Skin of body (tissue), 2 donors: ENCODE measurements around the gene KLHL24. TPM values are rescaled to one million over a fixed set of nuclear protein-coding genes. Genes with fewer than 3 reads are reported as not detected.
"Not testable (repeated sequence)": the region's sequence is repeated elsewhere in the genome, so short reads cannot be mapped to it uniquely, and the experiment has no call there.

Source experiments
- DNase-seq: peaks from one replicate; lab custom pipeline; 2025; lab: John Stamatoyannopoulos, UW
- total RNA-seq: library from RNA; depleted of rRNA; stranded (reverse); fragments of >200 nt; gene quantifications from one replicate; pipeline ENCODE4 v1.2.3, GENCODE V29; 2014

The KLHL24 gene
- total RNA-seq, 1 donor from 2014 or later, result 101 TPM

DNA sequence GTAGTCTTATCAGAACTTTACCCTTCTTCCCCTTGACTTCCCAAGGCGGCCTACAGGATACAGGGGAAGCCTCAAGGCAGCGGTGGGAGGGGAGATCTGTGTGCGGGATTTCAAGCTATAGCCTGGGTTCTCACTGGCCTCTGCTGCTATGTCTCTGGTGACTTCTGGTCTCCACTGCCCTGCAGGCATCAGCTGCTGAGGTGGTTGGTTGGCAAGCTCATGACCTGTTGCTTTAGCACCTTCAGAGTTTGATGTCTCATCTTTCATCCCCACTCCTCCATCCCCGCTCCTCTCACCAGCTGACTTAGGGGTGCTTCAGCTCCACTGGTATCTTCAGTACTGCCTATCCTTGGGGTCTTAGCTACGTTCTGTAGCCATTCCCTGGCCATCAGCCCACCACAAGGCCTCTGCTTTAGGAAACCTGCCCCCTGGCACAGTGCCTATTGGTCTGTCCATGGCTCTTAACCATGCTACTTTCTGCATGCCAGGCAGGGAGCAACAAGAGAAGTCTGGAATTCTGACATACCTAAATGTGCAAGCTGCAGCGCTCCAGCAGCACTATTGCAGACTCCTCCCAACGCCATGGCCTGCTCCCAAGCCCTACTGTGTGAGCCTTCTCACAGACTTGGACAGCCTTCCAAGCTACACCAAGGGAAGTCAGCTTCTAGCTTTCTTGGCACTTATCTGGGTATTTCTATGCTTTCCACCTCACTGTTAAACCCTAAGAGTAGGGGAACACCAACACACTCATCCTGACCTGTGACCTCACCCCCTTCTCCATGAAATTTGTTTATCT lies 60.3 kb downstream of the KLHL24 start:
- DNase-seq, result no peak

DNA sequence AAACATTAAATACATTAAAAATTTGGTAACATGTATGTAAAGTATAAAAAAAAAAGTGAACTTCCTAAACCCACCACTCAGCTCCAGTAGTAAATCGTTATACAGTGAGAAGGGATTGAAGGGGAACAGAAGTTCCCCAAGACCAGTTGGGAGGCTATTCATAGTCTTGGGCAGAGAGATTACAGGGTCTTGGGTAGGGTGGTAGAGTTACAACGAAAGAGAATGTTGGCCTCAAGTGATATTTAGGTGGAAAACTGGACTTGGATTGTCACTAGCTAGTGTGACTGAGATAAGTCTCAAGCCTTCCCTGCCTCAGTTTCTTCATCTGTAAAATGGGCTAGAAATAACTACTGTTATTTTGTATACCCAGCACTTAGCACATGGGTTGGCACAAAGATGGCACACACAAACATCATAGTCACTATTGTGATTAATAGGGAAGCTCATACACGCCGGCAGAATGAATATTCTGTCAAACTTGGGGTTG lies 61.7 kb downstream of the KLHL24 start:
- peak; percentile 44 for DNase-seq

DNA sequence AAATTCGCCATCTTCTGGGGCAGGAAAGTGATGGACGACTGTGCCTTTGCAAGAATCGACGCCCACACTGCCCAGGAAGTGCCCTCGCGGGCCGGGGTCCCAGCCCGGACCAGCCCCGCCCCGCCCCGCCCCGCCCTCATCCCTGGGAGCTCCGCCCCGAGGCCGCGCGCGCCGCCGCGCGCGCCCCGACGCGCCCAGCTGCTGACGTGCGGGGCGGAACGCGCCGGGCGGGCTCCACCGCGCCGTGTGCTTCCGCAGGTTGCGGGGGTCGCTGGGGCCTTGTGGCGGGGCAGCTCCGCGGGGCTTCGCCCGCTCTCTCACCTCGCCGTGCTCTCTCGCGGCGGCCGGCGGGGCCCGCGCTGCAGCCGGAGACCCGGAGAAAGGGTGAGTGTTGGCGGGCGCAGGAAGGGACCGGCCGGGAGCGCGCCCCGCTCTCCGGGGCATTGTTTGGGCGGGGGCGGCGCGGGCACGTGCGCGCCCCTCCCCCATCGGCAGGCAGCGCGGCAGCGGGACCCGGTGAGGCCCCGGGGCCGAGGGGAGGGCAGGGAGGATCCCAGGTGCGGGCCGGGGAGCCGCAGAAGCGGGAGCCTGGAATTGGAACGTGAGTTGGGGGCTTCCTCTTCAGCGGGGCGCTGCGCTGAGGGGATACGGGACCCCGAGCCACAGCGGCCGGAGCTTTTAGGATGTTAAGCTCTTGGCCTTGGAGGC lies 62.3 kb downstream of the KLHL24 start, which contains the start of gene YEATS2:
Gene YEATS2, plus strand, starts transcription at position 188 of the 708 bp plus-strand sequence. CDS start 17,366 bp downstream, outside the sequence.
- peak; percentile 44 for DNase-seq

DNA sequence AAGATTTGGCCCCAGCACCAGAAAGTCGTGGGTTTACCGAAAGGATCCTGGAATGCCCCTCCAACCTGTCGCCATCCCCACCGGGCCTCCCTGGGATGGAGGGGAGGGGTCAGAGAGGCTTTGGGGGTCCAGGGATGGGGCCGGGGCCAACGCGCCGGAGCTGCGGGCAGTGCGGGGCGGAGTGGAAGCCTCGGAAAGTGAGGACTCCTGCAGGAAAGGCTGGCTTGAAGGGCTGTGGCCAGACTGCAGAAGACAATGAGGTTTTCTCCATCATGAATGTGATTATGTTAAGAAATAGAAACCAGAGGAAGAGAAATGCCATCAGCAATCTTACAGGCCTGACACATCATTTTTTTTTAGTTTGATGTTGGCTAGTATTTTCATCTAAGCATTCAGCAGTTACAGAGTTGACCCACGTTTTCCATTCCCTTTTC lies 62.9 kb downstream of the KLHL24 start:
- DNase-seq, result no peak

DNA sequence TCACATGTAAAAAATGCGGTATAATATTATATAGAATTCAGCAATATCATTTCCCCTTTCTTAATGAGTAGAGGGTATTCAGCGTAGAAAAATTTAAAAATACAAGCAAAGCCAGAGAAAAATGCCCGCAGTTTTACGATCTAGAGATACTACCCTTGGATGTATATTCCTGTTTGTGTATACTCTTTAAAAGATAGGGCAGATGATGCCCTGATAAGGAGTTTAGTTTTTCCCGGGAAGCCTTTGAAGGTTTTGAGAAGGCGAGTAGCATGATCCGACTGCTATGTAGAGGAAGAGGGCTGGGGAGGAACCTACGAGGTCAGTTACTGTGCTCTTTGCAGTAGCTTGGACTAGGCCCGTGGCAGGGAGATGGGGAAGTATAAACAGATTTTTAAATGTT lies 63.3 kb downstream of the KLHL24 start:
- DNase-seq, result peak; percentile 3

DNA sequence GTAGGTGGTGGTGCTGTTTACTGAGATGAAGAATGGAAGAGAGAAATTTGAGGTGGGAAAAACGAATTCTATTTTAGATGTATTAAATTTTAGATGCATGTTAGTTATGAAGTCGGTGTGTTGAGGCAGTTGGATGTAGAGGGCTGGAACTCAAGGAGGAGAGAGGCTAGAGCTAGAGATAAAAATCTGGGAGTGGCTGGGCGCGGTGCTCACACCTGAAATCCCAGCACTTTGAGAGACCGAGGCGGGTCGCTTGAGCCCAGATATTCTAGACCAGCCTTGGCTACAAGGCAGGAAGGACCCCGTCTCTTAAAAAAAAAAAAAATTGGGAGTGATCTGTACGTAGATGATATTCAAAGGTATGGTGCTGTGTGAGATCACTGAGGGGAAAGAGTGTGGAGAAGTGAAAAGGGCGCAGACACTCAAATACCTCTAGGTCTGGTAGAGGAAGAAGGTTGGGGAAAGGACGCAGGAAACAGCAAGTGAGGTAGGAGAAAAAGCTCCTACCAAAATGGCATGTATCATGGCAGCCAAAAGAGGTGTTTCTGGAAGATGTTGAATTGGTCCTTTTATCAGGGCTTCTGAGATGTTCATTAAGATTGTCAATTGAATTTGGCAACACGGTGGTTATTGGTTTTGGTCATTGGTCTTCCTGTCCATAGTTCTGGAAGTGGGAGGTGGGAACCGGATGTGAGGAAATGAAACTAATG lies 64.0 kb downstream of the KLHL24 start:
- no peak for DNase-seq

DNA sequence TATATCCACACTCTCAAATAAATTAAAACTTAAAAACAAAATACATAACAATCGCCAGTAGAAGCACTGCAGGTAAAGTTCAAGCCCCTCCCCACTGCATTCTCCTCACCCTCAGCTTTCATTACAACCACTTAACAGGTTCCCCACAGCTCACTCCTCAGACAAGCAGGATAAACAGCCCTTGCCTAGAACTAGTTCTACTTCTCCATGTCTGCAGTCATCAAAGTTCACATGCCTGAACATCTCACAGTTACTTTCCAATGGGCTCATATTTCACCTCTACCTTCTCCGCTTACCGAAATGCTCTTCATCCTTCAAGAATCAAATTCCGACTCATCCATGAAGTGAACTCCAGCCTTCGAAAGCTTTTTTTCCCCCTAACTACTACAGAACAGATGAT lies 66.3 kb downstream of the KLHL24 start:
- peak; percentile 10 for DNase-seq

DNA sequence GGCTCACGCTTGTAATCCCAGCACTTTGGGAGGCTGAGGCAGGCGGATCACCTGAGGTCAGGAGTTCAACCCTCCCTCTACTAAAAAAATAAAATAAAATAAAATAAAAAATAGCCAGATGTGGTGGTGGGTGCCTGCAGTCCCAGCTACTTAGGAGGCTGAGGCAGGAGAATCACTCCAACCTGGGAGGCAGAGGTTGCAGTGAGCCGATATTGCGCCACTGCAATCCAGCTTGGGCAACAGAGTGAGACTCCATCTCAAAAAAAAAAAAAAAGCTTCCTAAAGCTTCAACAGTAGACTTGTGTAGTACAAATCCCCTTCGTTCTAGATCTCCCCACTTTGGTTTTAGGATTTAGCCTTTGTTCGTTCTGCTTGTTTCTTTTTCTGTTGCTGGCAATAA lies 68.5 kb downstream of the KLHL24 start:
- DNase-seq, result not testable (repeated sequence)

DNA sequence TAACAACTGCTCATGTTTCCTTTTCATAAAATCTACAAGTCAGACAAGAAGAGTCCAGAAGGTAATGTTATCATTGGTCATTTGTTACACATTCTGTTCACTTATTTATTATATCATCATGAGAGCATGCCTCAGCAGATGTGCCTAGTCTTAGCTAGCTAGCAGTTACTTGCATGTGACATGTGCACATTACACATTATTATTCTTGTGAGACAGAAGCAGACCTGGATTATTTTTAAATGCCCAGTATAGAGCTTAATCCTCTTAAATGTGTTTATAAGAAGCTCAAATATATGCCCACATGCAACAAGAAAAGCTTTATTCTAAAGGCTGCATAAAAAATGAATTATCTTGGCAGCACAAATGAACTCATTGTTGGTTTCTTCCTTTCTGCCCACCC lies 74.8 kb downstream of the KLHL24 start:
- DNase-seq, result no peak

DNA sequence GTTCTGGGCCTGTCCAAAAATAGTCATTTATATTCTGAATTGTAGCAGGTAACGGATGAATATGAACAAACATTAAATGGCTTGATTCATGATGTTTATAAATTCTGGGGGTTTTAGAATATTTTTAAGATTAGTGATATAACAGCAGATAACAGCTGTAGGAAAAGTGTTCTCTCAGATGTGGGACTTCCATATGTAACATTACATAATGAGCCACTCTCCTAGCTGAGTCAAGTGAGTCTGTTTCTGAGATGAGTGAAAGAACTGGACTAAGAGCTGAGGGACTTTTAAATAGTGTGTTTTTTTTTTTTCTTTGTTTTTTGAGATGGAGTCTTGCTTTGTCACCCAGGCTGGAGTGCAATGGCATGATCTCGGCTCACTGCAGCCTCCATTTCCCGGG lies 76.1 kb downstream of the KLHL24 start:
- no peak for DNase-seq

DNA sequence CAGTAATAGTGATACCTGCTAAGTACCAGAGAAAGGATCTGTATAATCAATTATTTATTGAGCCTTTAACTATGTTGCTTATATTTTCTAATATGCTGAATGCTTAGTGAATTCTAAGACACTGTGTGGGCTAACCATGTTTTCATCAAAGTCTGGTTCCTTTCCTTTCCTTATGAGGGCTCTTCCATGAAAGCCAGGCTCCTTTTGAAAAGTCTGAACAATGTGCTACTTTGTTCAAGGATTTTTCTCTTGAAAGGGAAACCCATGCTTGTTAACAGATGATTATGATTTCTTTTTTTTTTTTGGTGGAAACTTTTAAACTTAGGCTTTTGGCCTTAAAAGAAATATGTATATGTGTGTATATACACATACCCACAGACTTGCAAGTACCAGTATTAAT lies 79.2 kb downstream of the KLHL24 start:
- DNase-seq, result no peak

DNA sequence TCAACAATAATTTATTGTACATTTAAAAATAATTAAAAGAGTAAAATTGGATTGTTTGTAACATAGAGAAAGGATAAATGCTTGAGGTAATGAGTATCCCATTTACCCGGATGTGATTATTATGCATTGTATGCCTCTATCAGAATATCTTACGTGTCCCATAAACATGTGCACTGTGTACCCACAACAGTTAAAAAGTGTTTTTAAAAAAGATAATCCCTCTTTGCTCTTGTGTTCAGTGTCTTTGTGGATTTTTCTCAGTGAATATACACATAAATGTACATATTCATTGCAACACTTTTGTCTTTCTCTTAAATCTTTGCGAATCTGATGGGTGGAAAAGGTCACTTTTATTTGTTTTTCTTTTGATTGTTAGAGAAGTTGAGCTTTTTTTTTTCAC lies 82.6 kb downstream of the KLHL24 start:
- no peak for DNase-seq

DNA sequence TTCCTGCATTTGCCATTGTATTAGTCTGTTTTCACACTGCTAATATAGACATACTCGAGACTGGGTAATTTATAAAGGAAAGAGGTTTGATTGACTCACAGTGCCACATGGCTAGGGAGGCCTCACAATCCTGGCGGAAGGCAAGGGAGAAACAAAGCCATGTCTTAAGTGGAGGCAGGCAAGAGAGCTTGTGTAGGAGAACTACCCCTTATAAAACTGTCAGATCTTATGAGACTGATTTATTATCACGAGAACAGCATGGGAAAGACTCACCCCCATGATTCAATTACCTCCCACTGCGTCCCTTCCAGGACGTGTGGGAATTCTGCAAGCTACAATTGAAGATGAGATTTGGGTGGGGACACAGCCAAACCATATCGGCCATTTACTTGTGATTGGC lies 90.0 kb downstream of the KLHL24 start:
- no peak for DNase-seq

DNA sequence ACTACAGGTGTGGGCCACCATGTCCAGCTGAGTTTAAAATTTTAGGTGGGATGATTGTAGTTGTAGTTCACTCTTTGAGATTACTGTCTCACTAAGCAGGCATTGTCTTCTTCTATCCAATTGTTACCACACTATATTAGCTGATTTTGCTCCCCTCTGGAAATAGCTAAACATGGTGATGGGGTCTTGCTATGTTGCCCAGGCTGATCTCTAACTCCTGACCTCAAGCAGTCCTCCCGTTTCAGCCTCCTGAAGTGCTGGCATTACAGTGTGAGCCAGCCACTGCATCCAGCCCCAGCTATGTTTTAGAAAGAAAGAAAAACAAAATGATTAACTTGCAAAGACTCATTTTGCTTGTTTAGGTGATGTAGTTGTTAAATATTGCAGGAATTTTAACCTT lies 92.8 kb downstream of the KLHL24 start:
- DNase-seq, result no peak

DNA sequence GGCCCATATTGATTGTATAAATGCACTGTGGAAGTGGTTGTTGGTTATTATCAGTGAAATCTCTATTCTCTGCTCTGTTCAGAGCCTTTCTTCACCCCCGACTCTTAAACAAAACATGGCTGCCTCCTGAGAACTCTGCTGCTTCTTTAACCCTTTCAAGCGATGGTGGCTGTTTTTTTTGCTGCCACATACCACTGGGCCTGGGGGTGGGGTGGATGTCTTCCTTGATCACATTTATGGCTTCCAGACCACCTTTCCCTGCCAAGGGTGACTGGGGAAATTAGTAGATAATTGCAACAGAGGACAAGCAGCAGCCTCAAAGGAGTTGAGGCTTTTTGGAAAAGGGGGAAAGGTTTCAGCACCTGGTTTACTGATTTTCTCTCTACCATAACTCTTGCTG lies 94.9 kb downstream of the KLHL24 start:
- DNase-seq, result no peak

DNA sequence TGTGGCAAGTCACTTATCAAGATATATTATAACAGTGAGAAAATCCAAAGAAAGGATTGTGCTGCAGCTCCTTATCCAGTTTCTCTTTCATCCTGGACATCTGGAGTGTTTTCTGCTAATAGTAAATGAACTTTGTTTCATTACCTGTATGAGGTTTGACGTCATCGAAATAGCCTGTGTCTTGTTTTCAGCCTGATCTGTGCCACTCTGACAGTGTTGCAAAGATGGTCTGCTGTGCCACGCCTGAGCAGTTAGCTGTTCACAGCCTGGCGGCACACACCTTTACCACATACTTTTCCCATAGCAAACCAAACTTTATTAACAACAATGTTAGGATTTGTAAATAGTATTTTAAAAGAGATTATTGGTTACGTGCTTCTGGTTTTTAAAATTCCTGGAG lies 96.2 kb downstream of the KLHL24 start:
- DNase-seq, result no peak

DNA sequence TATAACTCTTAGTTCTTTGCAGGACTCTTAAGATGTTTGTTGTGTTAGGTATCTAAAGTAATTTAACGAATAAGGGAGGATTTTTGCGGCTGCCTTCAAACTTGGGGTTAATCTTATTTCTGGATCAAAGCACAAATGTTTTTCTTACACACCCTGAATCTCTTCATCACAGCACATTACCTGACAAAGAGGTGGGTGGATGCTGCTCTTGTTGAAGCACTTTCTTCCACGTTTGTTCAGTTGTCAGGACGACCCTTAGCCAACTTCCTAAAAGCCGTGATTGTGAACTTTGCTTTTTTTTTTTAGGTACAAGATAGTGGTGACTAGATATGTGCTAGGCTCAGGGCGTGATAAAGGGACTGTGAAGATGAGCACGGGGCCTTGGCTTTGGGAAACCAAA lies 98.1 kb downstream of the KLHL24 start:
- DNase-seq, result no peak

Other genes starting within 250 kb of the KLHL24 start
- gene MCF2L2, start 207.0 kb upstream of the KLHL24 start, total RNA-seq, result 0.89 TPM
- 3.1 TPM for gene KLHL6, start 79.9 kb upstream of the KLHL24 start, total RNA-seq
- 29.5 TPM for gene YEATS2, start 62.2 kb downstream of the KLHL24 start, total RNA-seq
- gene MAP6D1, start 190.0 kb downstream of the KLHL24 start, total RNA-seq, result 1.2 TPM
- gene PARL, start 249.3 kb downstream of the KLHL24 start, total RNA-seq, result 30.9 TPM